ENCODE data around the gene LUC7L.
"Not testable (repeated sequence)": the region's sequence is repeated elsewhere in the genome, so short reads cannot be mapped to it uniquely, and the experiment has no call there.

Gene LUC7L

DNA sequence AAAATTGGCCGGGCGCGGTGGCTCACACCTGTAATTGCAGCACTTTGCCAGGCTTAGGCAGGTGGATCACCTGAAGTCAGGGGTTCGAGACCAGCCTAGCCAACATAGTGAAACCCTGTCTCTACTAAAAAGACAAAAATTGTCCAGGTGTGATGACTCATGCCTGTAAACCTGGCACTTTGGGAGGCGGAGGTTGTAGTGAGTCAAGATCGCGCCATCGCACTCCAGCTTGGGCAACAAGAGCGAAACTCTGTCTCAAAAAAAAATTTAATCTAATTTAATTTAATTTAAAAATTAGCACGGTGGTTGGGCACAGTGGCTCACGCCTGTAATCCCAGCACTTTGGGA lies 50.6 kb downstream of the LUC7L start:
- no peak for DNase-seq

DNA sequence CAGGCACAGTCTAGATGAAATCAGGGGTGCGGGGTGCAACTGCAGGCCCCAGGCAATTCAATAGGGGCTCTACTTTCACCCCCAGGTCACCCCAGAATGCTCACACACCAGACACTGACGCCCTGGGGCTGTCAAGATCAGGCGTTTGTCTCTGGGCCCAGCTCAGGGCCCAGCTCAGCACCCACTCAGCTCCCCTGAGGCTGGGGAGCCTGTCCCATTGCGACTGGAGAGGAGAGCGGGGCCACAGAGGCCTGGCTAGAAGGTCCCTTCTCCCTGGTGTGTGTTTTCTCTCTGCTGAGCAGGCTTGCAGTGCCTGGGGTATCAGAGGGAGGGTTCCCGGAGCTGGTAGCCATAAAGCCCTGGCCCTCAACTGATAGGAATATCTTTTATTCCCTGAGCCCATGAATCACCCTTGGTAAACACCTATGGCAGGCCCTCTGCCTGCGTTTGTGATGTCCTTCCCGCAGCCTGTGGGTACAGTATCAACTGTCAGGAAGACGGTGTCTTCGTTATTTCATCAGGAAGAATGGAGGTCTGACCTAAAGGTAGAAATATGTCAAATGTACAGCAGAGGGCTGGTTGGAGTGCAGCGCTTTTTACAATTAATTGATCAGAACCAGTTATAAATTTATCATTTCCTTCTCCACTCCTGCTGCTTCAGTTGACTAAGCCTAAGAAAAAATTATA lies 51.1 kb downstream of the LUC7L start:
- no peak for DNase-seq

DNA sequence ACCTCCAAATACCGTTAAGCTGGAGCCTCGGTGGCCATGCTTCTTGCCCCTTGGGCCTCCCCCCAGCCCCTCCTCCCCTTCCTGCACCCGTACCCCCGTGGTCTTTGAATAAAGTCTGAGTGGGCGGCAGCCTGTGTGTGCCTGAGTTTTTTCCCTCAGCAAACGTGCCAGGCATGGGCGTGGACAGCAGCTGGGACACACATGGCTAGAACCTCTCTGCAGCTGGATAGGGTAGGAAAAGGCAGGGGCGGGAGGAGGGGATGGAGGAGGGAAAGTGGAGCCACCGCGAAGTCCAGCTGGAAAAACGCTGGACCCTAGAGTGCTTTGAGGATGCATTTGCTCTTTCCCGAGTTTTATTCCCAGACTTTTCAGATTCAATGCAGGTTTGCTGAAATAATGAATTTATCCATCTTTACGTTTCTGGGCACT lies 51.8 kb downstream of the LUC7L start:
- no peak for DNase-seq

DNA sequence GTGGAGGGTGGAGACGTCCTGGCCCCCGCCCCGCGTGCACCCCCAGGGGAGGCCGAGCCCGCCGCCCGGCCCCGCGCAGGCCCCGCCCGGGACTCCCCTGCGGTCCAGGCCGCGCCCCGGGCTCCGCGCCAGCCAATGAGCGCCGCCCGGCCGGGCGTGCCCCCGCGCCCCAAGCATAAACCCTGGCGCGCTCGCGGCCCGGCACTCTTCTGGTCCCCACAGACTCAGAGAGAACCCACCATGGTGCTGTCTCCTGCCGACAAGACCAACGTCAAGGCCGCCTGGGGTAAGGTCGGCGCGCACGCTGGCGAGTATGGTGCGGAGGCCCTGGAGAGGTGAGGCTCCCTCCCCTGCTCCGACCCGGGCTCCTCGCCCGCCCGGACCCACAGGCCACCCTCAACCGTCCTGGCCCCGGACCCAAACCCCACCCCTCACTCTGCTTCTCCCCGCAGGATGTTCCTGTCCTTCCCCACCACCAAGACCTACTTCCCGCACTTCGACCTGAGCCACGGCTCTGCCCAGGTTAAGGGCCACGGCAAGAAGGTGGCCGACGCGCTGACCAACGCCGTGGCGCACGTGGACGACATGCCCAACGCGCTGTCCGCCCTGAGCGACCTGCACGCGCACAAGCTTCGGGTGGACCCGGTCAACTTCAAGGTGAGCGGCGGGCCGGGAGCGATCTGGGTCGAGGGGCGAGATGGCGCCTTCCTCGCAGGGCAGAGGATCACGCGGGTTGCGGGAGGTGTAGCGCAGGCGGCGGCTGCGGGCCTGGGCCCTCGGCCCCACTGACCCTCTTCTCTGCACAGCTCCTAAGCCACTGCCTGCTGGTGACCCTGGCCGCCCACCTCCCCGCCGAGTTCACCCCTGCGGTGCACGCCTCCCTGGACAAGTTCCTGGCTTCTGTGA lies 52.5 kb downstream of the LUC7L start, which contains the start of gene HBA1:
Gene HBA1, plus strand, starts transcription at position 204 of the 906 bp plus-strand sequence. Its CDS starts 37 bp downstream, at position 241.
- DNase-seq, result not testable (repeated sequence)

DNA sequence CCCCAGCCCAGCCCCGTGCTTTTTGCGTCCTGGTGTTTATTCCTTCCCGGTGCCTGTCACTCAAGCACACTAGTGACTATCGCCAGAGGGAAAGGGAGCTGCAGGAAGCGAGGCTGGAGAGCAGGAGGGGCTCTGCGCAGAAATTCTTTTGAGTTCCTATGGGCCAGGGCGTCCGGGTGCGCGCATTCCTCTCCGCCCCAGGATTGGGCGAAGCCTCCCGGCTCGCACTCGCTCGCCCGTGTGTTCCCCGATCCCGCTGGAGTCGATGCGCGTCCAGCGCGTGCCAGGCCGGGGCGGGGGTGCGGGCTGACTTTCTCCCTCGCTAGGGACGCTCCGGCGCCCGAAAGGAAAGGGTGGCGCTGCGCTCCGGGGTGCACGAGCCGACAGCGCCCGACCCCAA lies 53.2 kb downstream of the LUC7L start:
- not testable (repeated sequence) for DNase-seq

DNA sequence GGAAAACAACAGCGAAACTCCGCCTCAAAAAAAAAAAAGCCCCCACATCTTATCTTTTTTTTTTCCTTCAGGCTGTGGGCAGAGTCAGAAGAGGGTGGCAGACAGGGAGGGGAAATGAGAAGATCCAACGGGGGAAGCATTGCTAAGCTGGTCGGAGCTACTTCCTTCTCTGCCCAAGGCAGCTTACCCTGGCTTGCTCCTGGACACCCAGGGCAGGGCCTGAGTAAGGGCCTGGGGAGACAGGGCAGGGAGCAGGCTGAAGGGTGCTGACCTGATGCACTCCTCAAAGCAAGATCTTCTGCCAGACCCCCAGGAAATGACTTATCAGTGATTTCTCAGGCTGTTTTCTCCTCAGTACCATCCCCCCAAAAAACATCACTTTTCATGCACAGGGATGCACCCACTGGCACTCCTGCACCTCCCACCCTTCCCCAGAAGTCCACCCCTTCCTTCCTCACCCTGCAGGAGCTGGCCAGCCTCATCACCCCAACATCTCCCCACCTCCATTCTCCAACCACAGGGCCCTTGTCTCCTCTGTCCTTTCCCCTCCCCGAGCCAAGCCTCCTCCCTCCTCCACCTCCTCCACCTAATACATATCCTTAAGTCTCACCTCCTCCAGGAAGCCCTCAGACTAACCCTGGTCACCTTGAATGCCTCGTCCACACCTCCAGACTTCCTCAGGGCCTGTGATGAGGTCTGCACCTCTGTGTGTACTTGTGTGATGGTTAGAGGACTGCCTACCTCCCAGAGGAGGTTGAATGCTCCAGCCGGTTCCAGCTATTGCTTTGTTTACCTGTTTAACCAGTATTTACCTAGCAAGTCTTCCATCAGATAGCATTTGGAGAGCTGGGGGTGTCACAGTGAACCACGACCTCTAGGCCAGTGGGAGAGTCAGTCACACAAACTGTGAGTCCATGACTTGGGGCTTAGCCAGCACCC lies 54.0 kb downstream of the LUC7L start:
- DNase-seq, result no peak

DNA sequence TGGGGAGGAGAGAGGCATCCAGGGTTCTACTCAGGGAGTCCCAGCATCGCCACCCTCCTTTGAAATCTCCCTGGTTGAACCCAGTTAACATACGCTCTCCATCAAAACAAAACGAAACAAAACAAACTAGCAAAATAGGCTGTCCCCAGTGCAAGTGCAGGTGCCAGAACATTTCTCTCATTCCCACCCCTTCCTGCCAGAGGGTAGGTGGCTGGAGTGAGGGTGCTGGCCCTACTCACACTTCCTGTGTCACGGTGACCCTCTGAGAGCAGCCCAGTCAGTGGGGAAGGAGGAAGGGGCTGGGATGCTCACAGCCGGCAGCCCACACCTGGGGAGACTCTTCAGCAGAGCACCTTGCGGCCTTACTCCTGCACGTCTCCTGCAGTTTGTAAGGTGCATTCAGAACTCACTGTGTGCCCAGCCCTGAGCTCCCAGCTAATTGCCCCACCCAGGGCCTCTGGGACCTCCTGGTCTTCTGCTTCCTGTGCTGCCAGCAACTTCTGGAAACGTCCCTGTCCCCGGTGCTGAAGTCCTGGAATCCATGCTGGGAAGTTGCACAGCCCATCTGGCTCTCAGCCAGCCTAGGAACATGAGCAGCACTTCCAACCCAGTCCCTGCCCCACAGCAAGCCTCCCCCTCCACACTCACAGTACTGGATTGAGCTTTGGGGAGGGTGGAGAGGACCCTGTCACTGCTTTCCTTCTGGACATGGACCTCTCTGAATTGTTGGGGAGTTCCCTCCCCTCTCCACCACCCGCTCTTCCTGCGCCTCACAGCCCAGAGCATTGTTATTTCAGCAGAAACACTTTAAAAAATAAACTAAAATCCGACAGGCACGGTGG lies 55.1 kb downstream of the LUC7L start:
- DNase-seq, result not testable (repeated sequence)

DNA sequence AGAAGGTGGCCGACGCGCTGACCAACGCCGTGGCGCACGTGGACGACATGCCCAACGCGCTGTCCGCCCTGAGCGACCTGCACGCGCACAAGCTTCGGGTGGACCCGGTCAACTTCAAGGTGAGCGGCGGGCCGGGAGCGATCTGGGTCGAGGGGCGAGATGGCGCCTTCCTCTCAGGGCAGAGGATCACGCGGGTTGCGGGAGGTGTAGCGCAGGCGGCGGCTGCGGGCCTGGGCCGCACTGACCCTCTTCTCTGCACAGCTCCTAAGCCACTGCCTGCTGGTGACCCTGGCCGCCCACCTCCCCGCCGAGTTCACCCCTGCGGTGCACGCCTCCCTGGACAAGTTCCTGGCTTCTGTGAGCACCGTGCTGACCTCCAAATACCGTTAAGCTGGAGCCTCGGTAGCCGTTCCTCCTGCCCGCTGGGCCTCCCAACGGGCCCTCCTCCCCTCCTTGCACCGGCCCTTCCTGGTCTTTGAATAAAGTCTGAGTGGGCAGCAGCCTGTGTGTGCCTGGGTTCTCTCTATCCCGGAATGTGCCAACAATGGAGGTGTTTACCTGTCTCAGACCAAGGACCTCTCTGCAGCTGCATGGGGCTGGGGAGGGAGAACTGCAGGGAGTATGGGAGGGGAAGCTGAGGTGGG lies 55.9 kb downstream of the LUC7L start:
- DNase-seq, result not testable (repeated sequence)

DNA sequence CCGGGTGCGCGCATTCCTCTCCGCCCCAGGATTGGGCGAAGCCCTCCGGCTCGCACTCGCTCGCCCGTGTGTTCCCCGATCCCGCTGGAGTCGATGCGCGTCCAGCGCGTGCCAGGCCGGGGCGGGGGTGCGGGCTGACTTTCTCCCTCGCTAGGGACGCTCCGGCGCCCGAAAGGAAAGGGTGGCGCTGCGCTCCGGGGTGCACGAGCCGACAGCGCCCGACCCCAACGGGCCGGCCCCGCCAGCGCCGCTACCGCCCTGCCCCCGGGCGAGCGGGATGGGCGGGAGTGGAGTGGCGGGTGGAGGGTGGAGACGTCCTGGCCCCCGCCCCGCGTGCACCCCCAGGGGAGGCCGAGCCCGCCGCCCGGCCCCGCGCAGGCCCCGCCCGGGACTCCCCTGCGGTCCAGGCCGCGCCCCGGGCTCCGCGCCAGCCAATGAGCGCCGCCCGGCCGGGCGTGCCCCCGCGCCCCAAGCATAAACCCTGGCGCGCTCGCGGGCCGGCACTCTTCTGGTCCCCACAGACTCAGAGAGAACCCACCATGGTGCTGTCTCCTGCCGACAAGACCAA lies 56.8 kb downstream of the LUC7L start, which contains the start of gene HBA2:
Gene HBA2, plus strand, starts transcription at position 503 of the 568 bp plus-strand sequence. Its CDS starts 37 bp downstream, at position 540.
- not testable (repeated sequence) for DNase-seq

DNA sequence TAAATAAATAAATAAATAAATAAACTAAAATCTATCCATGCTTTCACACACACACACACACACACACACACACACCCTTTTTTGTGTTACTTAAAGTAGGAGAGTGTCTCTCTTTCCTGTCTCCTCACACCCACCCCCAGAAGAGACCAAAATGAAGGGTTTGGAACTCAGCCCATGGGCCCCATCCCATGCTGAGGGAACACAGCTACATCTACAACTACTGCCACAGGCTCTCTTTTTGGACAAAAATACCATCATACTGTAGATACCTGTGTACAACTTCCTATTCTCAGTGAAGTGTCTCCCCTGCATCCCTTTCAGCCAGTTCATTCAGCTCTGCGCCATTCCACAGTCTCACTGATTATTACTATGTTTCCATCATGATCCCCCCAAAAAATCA lies 58.5 kb downstream of the LUC7L start:
- DNase-seq, result no peak

DNA sequence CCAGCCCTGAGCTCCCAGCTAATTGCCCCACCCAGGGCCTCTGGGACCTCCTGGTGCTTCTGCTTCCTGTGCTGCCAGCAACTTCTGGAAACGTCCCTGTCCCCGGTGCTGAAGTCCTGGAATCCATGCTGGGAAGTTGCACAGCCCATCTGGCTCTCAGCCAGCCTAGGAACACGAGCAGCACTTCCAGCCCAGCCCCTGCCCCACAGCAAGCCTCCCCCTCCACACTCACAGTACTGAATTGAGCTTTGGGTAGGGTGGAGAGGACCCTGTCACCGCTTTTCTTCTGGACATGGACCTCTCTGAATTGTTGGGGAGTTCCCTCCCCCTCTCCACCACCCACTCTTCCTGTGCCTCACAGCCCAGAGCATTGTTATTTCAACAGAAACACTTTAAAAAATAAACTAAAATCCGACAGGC lies 59.2 kb downstream of the LUC7L start:
- DNase-seq, result not testable (repeated sequence)

DNA sequence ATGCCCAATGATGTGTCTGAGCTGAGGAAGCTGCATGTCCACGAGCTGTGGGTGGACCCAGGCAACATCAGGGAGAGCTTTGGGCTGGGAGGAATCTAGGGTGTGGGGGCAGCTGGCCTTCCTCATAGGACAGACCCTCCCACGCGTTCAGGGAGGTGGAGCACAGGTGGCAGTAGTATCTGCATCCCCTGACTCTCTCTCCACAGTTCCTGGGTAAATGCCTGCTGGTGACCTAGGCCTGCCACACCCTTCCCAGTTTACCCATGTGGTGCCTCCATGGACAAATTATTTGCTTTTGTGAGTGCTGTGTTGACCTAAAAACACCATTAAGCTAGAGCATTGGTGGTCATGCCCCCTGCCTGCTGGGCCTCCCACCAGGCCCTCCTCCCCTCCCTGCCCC lies 60.2 kb downstream of the LUC7L start:
- no peak for DNase-seq

DNA sequence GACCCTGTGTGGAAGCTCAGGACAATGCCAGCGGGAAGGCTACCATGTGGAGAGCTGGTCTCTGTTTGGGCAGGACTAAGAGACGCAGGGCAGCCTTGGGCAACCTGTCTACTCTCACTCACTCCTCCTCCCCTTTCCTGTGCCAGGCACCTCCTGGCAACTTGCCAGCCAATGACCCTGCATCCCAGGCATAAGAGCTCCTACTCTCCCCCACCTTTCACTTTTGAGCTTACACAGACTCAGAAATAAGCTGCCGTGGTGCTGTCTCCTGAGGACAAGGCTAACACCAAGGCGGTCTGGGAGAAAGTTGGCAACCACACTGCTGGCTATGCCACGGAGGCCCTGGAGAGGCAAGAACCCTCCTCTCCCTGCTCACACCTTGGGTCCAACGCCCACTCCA lies 60.8 kb downstream of the LUC7L start:
- DNase-seq, result no peak

DNA sequence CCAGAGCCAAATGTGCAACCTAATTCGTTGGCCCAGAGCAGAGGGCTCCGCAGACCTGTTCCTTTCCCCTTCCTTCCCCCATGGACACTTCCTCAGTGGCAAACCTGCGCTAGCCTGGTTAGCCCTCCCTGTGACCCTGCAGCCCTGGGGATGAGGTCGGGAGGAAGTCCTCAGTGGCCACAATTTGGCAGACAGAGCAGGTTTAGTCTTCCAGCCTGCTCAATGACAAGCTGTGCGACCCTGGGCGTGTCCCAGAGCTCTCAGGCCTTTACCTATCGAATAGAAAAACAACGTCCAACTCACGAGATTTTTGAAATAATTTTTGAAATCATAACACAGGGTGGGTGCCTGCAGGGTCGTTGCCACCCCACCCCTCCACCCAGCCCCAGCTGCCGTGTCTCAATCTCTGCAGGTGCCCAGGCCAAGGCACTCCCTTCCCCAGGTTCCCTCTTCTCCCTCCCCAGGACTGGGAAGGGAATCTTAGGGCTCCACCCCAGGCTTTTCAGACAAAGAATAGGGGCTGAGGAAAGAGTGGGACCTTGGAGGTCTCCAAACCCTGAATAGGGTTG lies 62.0 kb downstream of the LUC7L start:
- DNase-seq, result no peak

DNA sequence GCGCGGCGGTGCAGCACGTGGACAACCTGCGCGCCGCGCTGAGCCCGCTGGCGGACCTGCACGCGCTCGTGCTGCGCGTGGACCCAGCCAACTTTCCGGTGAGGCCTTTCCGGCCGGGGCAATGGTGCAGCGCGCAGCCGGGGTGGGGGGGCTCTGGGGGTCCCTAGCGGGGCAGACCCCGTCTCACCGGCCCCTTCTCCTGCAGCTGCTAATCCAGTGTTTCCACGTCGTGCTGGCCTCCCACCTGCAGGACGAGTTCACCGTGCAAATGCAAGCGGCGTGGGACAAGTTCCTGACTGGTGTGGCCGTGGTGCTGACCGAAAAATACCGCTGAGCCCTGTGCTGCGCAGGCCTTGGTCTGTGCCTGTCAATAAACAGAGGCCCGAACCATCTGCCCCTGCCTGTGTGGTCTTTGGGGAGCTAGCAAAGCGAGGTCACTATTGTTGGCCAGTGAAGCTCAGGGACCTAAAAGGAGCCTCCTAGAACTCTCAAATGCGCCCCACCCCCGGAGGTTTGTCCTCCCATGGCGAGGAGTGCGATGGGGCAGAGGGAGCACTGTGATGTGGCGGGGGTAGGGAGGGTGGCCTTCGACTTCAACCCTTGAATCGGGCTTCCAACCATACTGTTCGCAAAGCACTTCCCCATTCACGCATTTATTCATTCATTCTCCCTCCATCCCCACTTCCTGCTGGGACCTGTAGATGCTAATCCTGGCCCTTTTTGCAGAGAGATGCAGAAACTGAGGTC lies 62.7 kb downstream of the LUC7L start:
- no peak for DNase-seq

DNA sequence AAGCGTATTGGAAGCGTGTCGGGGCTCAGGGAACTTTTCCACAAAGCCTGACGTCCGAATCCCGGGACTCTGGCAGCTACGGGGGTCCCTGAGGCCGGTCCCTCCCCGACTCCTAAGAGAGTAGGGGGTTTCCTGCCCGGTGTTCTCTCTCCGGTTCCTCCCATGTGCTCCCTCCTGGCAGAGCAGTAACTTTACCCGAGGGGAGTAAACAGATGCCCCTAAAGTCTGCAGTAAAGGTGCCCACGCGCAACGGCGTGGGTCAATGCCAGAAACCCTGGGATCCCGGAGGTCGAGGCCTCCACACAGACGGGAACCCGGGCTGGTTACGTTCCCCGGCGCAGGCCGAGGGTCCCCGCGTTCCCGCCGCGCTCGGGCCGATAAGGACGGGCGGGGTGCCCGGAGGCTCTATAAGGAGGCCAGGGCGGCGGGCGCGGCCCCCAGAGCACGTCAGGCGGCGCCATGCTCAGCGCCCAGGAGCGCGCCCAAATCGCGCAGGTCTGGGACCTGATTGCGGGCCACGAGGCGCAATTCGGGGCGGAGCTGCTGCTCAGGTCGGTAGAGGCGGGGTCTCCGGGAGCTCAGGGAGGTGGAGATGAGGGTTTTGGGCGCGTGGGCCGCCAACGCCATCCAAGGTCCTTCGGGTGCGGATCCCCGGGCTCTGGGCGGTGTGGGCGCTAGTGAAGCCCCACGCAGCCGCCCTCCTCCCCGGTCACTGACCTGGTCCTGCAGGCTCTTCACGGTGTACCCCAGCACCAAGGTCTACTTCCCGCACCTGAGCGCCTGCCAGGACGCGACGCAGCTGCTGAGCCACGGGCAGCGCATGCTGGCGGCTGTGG lies 63.5 kb downstream of the LUC7L start, which contains the start of gene HBM:
Gene HBM, plus strand, starts transcription at position 440 of the 836 bp plus-strand sequence. Its CDS starts 20 bp downstream, at position 460.
- DNase-seq, result no peak

DNA sequence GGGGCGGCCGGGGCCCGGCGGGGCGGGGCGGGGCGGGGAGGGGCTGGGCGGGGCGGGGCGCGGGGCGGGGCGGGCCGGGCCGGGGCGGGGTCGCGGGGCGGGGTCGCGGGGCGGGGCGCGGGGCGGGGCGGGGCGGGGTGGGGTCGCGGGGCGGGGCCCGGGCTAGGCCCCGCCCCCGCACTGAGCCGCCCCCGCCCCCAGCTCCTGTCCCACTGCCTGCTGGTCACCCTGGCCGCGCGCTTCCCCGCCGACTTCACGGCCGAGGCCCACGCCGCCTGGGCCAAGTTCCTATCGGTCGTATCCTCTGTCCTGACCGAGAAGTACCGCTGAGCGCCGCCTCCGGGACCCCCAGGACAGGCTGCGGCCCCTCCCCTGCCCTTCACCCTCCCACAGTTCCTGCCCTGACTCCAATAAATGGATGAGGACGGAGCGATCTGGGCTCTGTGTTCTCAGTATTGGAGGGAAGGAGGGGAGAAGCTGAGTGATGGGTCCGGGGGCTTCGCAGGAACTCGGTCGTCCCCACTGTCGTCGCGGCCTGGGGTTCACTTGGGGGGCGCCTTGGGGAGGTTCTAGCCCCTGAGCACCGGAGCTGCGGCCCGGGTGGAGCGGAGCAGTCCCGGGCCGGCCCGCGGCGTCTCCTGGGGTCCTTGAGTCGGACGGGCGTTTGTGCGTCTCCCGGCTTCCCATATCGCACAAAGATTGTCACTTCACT lies 64.3 kb downstream of the LUC7L start:
- no peak for DNase-seq
